ENCODE data around the gene FOXJ3.

DNA sequence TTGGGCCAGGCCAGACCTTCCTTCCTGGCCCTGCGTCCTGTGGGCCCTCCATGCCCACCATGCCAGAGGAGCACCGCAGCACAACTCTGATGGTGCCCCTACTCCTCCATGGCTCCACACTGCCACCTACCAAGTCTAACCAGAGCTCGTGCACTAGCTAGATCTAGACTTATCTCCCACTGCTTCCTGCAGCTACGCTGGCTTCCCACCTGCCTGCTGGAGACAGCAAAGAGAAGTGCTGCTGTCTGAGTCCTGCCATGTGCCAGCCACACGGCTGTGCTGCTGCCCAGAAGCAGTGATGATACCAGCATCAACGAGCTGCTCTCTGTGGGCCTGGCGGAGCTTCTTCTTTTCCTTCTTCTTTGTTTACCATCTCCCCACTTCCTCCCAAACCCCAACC, 177.4 kb downstream of the FOXJ3 start:
- TF ChIP-seq, protein P1, sequence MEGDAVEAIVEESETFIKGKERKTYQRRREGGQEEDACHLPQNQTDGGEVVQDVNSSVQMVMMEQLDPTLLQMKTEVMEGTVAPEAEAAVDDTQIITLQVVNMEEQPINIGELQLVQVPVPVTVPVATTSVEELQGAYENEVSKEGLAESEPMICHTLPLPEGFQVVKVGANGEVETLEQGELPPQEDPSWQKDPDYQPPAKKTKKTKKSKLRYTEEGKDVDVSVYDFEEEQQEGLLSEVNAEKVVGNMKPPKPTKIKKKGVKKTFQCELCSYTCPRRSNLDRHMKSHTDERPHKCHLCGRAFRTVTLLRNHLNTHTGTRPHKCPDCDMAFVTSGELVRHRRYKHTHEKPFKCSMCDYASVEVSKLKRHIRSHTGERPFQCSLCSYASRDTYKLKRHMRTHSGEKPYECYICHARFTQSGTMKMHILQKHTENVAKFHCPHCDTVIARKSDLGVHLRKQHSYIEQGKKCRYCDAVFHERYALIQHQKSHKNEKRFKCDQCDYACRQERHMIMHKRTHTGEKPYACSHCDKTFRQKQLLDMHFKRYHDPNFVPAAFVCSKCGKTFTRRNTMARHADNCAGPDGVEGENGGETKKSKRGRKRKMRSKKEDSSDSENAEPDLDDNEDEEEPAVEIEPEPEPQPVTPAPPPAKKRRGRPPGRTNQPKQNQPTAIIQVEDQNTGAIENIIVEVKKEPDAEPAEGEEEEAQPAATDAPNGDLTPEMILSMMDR (IDR thresholded peaks at IDR 0.05; ENCODE audit: poor library complexity) = no peak
- no peak for TF ChIP-seq EZH2 (IDR thresholded peaks at IDR 0.05; ENCODE audit: borderline replicate concordance)
- no peak for TF ChIP-seq EZH2phosphoT487 (IDR thresholded peaks at IDR 0.05; ENCODE audit: low read depth, severe bottlenecking, unreplicated experiment)
